ENCODE measurements around the gene RASIP1. TPM values are rescaled to one million over a fixed set of nuclear protein-coding genes. Genes with fewer than 3 reads are reported as not detected.

RASIP1 gene
- total and polyA plus RNA-seq, 2 experiments from 2014 or later: 1.5 to 5.5 TPM

DNA sequence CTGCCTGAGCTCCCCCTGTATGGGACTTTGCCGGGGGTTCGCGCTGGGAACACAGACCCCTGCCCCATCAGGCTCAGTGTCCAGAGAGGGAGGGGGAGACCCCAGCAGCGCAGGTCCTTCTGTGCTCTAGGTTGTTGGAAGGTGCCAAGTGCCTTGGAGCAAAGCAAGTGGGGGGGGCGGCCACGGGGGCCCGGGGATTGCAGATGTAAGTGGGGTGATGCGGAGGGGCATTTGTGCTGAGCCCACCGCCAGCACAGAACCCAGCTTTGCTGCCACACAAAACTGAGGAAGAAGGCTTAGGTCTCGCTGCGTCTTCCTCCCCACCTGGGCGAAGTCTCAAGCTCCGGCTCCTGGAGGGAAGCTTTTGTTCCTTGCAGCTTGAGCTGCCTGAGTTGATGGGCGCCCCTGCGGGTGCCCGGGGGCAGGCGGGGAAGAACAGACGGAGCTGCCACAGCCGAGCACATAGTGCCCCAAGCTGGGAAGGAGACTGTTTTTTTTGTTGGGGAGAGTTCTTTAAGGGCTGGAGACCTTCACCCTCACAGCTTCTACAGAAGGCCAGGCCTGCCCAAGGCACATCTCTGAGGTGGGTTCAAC lies 66.1 kb downstream of the RASIP1 start:
- Histone ChIP-seq H3K27me3 (no peaks in the 10 kb centered on the region), H3K36me3 (no peaks in the 10 kb centered on the region), H3K4me3 (no peak overlapping the region), H3K9me3 (ENCODE audit: low read depth) (no peaks in the 10 kb centered on the region), H3K27ac (no peak overlapping the region), H3K4me1 (ENCODE audit: low read depth) (no peaks in the 10 kb centered on the region)
- no peak for DNase-seq (ENCODE audit: low read depth in 1 of 2, low spot score in 1 of 2)
- TF ChIP-seq, protein P1, sequence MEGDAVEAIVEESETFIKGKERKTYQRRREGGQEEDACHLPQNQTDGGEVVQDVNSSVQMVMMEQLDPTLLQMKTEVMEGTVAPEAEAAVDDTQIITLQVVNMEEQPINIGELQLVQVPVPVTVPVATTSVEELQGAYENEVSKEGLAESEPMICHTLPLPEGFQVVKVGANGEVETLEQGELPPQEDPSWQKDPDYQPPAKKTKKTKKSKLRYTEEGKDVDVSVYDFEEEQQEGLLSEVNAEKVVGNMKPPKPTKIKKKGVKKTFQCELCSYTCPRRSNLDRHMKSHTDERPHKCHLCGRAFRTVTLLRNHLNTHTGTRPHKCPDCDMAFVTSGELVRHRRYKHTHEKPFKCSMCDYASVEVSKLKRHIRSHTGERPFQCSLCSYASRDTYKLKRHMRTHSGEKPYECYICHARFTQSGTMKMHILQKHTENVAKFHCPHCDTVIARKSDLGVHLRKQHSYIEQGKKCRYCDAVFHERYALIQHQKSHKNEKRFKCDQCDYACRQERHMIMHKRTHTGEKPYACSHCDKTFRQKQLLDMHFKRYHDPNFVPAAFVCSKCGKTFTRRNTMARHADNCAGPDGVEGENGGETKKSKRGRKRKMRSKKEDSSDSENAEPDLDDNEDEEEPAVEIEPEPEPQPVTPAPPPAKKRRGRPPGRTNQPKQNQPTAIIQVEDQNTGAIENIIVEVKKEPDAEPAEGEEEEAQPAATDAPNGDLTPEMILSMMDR (IDR thresholded peaks at IDR 0.05; ENCODE audit: low read depth, low read length): no peak

DNA sequence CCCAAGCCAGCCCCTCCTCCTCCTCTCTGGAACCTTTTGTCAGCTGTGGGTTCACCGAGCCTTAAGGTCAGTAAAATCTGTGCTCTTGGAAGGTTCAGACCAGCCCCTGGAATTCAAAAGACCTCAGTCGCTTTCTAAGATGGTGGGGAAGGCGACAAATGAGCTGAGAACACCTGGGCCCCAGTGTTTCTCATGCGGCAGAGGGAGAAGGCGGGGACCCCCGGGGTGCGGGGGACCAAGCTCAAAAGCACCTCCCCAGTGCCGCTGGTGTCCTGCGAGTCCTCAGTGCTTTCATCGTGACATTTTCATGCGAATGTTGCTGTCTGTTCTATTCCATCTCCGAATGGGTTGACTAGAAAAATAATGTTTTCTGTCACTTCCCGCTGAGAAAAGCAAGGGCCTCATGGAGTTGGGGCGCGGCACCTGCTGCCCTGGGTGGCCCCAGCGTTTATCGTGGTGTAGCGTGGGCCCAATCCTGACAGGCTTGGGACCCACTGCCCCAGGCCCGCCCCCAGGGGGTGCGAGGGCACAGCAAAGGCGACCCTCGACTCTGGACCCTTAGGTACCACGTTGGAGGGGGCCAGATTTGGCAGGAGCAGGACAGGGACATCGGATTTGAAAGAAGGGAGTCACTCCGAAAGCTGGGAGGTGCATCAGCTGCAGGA lies 66.8 kb downstream of the RASIP1 start:
- DNase-seq (ENCODE audit: low read depth in 1 of 2, low spot score in 1 of 2): no peak
- Histone ChIP-seq H3K27ac (no peak overlapping the region), H3K4me1 (ENCODE audit: low read depth) (no peaks in the 10 kb centered on the region), H3K36me3 (no peaks in the 10 kb centered on the region), H3K9me3 (ENCODE audit: low read depth) (no peaks in the 10 kb centered on the region), H3K27me3 (no peaks in the 10 kb centered on the region), H3K4me3 (no peak overlapping the region)
- TF ChIP-seq, protein P1 (IDR thresholded peaks at IDR 0.05; ENCODE audit: low read depth, low read length): no peak

DNA sequence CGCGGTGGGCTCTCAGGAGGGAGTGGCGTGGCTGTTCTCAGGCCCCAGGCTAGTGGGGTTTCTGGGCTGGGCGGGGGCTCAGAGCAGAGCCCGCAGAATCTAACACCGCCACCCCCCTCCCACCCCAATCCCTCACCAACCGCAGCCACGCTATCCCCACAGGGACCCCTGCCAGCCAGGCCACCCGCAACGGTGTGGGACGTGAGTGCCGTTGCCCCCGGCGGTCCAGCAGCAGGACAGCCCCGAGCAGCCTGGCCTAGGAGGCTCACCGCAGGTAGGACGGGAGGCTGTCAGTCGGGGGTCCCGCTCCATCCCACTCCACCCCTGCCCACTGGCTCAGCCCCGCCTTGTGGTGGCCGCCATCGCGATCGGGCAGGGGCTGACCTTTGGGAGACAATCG lies 67.4 kb downstream of the RASIP1 start, which contains the start of gene NTN5:
Gene NTN5, minus strand, starts transcription at position 24 of the 400 bp plus-strand sequence. CDS start 2,031 bp downstream, outside the sequence.
- H3K27ac ChIP-seq: no peak within 1 kb of the TSS
- no peaks in the 10 kb centered on the region for H3K27me3 ChIP-seq
- H3K9me3 ChIP-seq (ENCODE audit: low read depth): no peaks in the 10 kb centered on the region
- TF ChIP-seq, protein P1 (IDR thresholded peaks at IDR 0.05; ENCODE audit: low read depth, low read length): no peak
- no peak within 1 kb of the TSS for H3K4me3 ChIP-seq
- DNase-seq (ENCODE audit: low read depth in 1 of 2, low spot score in 1 of 2): no peak
- H3K4me1 ChIP-seq (ENCODE audit: low read depth): no peaks in the 10 kb centered on the region
- no peaks in the 10 kb centered on the region for H3K36me3 ChIP-seq

DNA sequence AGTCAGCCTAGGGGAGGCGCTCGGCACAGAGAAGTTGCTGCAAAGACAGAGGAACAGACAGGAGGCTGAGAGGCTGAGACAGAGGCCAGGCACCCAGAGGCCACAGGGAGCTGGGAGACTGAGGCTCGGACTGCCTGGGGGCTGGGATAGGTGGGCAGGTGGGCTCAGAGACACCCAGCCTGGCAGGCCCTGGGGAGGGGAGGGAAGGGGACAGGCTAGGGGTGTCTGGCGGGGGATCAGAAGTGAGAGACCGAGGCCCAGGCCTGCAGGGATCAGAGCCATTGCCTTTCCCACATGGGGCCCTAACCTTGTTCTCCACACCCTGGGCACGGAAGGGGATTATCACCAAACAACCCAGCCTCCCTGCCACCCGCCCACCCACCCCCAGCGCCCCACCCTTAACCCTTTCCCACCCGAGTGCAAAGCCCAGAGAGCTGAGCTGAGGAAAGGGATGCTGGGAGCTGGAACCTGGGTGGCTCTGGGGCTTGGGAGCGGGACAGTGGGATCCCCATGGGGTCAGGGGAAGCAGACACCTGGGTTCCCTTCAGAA lies 68.9 kb downstream of the RASIP1 start:
- TF ChIP-seq, protein P1 (IDR thresholded peaks at IDR 0.05; ENCODE audit: low read depth, low read length): no peak
- H3K9me3 ChIP-seq (ENCODE audit: low read depth): no peaks in the 10 kb centered on the region
- no peak for DNase-seq (ENCODE audit: low read depth in 1 of 2, low spot score in 1 of 2)
- H3K27me3 ChIP-seq: no peaks in the 10 kb centered on the region
- H3K4me3 ChIP-seq: no peak overlapping the region
- no peaks in the 10 kb centered on the region for H3K36me3 ChIP-seq
- H3K4me1 ChIP-seq (ENCODE audit: low read depth): no peaks in the 10 kb centered on the region
- no peak overlapping the region for H3K27ac ChIP-seq

DNA sequence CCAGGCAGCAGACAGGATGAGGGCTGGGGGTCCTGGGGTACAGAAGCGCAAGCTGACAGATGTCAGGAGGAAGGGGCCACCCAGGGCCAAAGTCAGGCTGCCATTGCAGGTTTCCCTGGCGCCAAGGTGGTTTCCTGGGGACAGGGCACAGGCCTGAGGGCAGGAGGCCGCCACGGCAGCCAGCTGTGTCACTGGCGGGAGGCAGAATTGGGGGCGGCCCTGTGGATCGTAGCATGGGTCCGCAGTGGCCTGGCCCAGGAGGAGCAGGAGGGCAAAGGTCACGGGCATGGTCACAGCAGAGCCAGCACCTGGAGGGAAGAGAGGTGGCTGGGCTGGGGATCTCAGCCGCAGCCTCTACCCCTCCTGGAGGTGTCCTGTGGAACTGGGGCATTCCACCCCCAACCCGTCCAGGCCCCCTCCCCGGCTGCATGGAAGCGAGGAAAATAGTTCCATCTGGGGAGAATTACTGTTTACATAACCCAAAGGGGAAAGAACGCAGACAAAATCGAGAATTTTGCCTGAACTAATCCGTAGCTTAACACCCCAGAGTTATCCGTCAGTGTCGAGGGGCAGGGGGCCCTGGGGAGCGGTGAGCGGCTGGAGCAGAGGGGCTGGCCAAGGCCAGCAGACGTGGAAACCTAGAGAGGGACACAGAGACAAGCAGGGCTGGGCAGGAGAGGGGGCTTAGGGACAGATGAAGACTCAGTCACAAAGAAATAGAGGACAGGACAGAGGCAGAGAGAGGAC lies 69.5 kb downstream of the RASIP1 start:
- no peaks in the 10 kb centered on the region for H3K27me3 ChIP-seq
- no peaks in the 10 kb centered on the region for H3K9me3 ChIP-seq (ENCODE audit: low read depth)
- H3K4me3 ChIP-seq: no peak overlapping the region
- H3K36me3 ChIP-seq: no peaks in the 10 kb centered on the region
- H3K4me1 ChIP-seq (ENCODE audit: low read depth): no peaks in the 10 kb centered on the region
- no peak overlapping the region for H3K27ac ChIP-seq
- TF ChIP-seq, protein P1 (IDR thresholded peaks at IDR 0.05; ENCODE audit: low read depth, low read length): no peak
- no peak for DNase-seq (ENCODE audit: low read depth in 1 of 2, low spot score in 1 of 2)

Other genes starting within 250 kb of the RASIP1 start
- gene LMTK3, start 228.8 kb downstream of the RASIP1 start, total RNA-seq: 3.0 and 7.4 TPM in 2 replicates
- 1.1 and 2.2 TPM in 2 replicates for gene LMTK3, start 228.8 kb downstream of the RASIP1 start, polyA plus RNA-seq
- not detected in 2 replicates for gene SULT2B1, start 188.4 kb downstream of the RASIP1 start, total RNA-seq
- 0.20 and 0.85 TPM in 2 replicates for gene SULT2B1, start 188.4 kb downstream of the RASIP1 start, polyA plus RNA-seq
- not detected in 2 replicates for gene SPACA4, start 133.9 kb downstream of the RASIP1 start, total RNA-seq
- gene SPACA4, start 133.9 kb downstream of the RASIP1 start, polyA plus RNA-seq: not detected in 2 replicates
- 0.60 and 1.6 TPM in 2 replicates for gene FAM83E, start 125.5 kb downstream of the RASIP1 start, total RNA-seq
- gene FAM83E, start 125.5 kb downstream of the RASIP1 start, polyA plus RNA-seq: not detected in 2 replicates
- 3,285 and 3,429 TPM in 2 replicates for gene RPL18, start 121.4 kb downstream of the RASIP1 start, total RNA-seq
- gene RPL18, start 121.4 kb downstream of the RASIP1 start, polyA plus RNA-seq: 692 and 838 TPM in 2 replicates
- 21.3 and 22.5 TPM in 2 replicates for gene SPHK2, start 121.1 kb downstream of the RASIP1 start, total RNA-seq
- gene SPHK2, start 121.1 kb downstream of the RASIP1 start, polyA plus RNA-seq: 18.5 and 25.3 TPM in 2 replicates
- gene DBP, start 103.2 kb downstream of the RASIP1 start, total RNA-seq: 16.0 and 30.0 TPM in 2 replicates
- gene DBP, start 103.2 kb downstream of the RASIP1 start, polyA plus RNA-seq: 23.3 and 41.6 TPM in 2 replicates
- 11.9 and 15.6 TPM in 2 replicates for gene CA11, start 94.4 kb downstream of the RASIP1 start, total RNA-seq
- 26.3 and 30.7 TPM in 2 replicates for gene CA11, start 94.4 kb downstream of the RASIP1 start, polyA plus RNA-seq
- gene NTN5, start 67.6 kb downstream of the RASIP1 start, total RNA-seq: 0.07 and 4.1 TPM in 2 replicates
- 0.15 TPM in 1 of 2 replicates, not detected in the other for gene NTN5, start 67.6 kb downstream of the RASIP1 start, polyA plus RNA-seq
- not detected in 2 replicates for gene FUT2, start 44.6 kb downstream of the RASIP1 start, total RNA-seq
- gene FUT2, start 44.6 kb downstream of the RASIP1 start, polyA plus RNA-seq: 0.11 and 0.55 TPM in 2 replicates
- 3.5 and 4.7 TPM in 2 replicates for gene MAMSTR, start 20.9 kb downstream of the RASIP1 start, total RNA-seq
- 6.1 and 6.3 TPM in 2 replicates for gene MAMSTR, start 20.9 kb downstream of the RASIP1 start, polyA plus RNA-seq
- not detected in 2 replicates for gene IZUMO1, start 6.3 kb upstream of the RASIP1 start, total RNA-seq
- 0.94 TPM in 1 of 2 replicates, not detected in the other for gene IZUMO1, start 6.3 kb upstream of the RASIP1 start, polyA plus RNA-seq
- 0.14 and 0.21 TPM in 2 replicates for gene FUT1, start 12.0 kb upstream of the RASIP1 start, total RNA-seq
- not detected in 2 replicates for gene FUT1, start 12.0 kb upstream of the RASIP1 start, polyA plus RNA-seq
- gene FGF21, start 14.9 kb upstream of the RASIP1 start, total RNA-seq: not detected in 2 replicates
- gene FGF21, start 14.9 kb upstream of the RASIP1 start, polyA plus RNA-seq: not detected in 2 replicates
- 127 and 144 TPM in 2 replicates for gene BCAT2, start 70.4 kb upstream of the RASIP1 start, total RNA-seq
- gene BCAT2, start 70.4 kb upstream of the RASIP1 start, polyA plus RNA-seq: 154 and 157 TPM in 2 replicates
- 27.5 and 43.1 TPM in 2 replicates for gene HSD17B14, start 95.9 kb upstream of the RASIP1 start, total RNA-seq
- gene HSD17B14, start 95.9 kb upstream of the RASIP1 start, polyA plus RNA-seq: 31.7 and 35.1 TPM in 2 replicates
- 22.5 and 27.1 TPM in 2 replicates for gene PLEKHA4, start 128.0 kb upstream of the RASIP1 start, total RNA-seq
- 29.4 and 37.1 TPM in 2 replicates for gene PLEKHA4, start 128.0 kb upstream of the RASIP1 start, polyA plus RNA-seq
- 54.1 and 85.1 TPM in 2 replicates for gene PPP1R15A, start 131.8 kb upstream of the RASIP1 start, total RNA-seq
- 87.6 and 95.7 TPM in 2 replicates for gene PPP1R15A, start 131.8 kb upstream of the RASIP1 start, polyA plus RNA-seq
- gene TULP2, start 158.1 kb upstream of the RASIP1 start, total RNA-seq: 0.25 and 2.0 TPM in 2 replicates
- gene TULP2, start 158.1 kb upstream of the RASIP1 start, polyA plus RNA-seq: 0.26 and 1.0 TPM in 2 replicates
- 274 and 337 TPM in 2 replicates for gene NUCB1, start 159.7 kb upstream of the RASIP1 start, total RNA-seq
- gene NUCB1, start 159.7 kb upstream of the RASIP1 start, polyA plus RNA-seq: 230 and 290 TPM in 2 replicates
- gene DHDH, start 193.1 kb upstream of the RASIP1 start, total RNA-seq: 2.2 and 4.8 TPM in 2 replicates
- 7.0 and 10.2 TPM in 2 replicates for gene DHDH, start 193.1 kb upstream of the RASIP1 start, polyA plus RNA-seq
- gene BAX, start 214.3 kb upstream of the RASIP1 start, total RNA-seq: 64.2 and 126 TPM in 2 replicates
- gene BAX, start 214.3 kb upstream of the RASIP1 start, polyA plus RNA-seq: 68.7 and 95.2 TPM in 2 replicates
- 760 and 891 TPM in 2 replicates for gene FTL, start 224.7 kb upstream of the RASIP1 start, total RNA-seq
- gene FTL, start 224.7 kb upstream of the RASIP1 start, polyA plus RNA-seq: 1,227 and 1,335 TPM in 2 replicates

Measured in cardiac muscle cell (in vitro differentiated cells and primary cell).